Posterior cingulate gyrus (tissue), 11 donors: ENCODE results near the gene TAGLN.
A peak's percentile ranks its signal among the peaks of the same experiment; 100 is the strongest.

Experiments
- DNase-seq, 10 donors: peaks; one replicate each; pipeline versions ENCODE4 v3.0.0 to v3.0.0-alpha.2; 2020 to 2021; ENCODE audit warnings: mixed read lengths in 3 of 10
- intact Hi-C: fragments of 100-400 bp; cut with DNase I; formaldehyde crosslinking; loops from one replicate; pipeline ENCODE4 v1.15.1; 2023

The TAGLN gene

DNA sequence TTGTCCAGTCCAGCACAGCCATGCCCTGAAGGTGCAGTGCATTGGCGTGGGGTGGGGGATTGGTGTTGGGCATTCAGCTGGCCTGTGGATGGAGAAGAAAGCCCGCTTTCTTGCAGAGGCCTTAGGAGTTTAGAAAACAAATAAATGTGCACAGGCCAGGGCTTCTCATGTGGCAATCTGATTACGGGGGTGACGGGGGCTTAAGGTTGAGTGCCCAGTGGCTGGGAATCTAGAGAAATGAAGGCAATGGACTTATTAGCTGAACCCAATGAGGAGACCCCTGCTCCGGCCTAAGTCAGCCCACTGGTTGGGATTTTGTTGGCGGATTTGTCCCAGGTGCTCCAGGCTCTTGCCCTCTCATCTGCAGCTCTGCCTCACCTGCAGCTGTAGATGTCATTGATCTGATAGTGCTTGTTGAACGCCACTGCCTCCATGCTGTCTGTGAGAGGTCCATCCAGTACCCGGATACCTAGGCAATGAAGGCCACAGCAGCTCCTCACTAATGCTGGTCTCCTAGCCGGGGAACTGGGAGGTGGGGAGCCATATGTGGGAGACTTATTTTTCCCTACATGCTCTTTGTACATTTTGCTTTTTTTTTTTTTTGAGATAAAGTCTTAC is 26.5 kb downstream of the TAGLN start:
- intact Hi-C loops: loop anchor here (5.0 kb wide), 1 partner anchor 433 kb away; the partner anchor contains the start of gene APOA5
- DNase-seq: peak in 1 of 10 donors; percentile 54

DNA sequence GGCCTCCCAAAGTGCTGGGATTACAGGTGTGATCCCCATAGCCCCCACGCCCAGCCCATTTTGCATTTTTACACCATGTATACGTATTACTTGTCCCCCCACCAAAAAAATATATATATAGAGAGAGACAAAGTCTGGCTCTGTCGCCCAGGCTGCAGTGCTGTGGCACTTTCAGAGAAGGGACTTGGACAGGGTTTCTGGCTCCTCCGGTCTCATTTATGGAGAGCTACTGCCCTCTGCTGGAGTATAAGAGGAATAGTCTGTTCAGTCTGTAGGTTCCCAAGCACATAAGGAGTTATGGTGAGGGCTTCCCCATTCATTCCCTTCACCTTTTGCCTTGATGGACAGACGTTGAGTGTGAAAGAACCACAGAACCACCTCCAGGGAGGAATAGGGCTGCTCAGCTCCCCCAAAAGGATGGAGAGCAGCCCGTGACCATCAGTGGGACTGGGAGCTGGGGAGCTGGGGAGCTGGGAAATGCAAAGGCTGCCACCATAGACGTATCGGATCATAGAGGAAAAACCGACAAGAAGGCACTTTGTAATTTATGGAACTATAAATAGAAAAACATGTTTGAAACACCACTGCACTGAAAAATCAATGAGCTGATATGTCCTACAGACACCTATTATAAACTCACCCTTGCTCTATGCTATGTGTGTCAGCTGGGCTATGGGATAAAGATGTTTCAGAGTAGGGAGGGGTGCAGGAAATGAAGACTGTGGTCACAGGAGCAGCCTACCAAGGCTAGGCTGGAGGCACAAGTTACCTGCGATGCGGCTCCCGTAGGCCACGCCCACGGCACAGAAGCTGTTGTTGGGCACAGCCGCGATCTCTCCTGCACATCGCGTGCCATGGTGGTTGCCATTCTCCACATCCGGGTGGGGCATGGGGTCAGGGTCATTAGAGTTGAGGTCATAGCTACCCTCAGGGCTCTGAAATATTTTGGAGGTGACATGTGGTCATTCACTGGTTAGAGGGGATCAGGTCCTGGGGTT is 27.5 kb downstream of the TAGLN start:
- DNase-seq: peak in 6 of 10 donors; percentile 31 to 87 (median 43)
- intact Hi-C loops: loop anchor here (5.0 kb wide), 1 partner anchor 434 kb away; the partner anchor contains the start of gene APOA5

DNA sequence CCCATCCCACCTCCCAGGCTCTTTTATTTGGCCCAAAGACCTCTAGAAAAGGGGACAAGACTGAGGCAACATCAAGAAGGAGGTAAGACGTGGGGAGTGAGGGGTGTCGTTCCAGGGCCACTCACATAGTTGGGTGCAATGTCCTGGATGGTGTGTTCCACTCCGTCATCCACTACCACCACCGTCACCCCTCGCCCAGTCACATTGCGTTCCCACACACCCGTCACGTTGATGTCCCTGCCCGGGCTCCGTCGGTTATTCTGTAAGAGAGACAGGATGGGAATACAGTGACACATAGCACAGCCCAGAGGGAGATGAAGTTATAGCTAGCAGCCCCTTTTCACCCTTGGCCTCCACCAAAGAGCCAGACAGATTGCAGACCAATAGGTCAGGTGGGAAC is 28.9 kb downstream of the TAGLN start:
- intact Hi-C loops: loop anchor here (2.0 to 5.0 kb wide), 2 partner anchors 47 to 436 kb away; partner anchors contain the start of gene APOA5
- DNase-seq: peak in 2 of 10 donors; percentile 48 to 65

DNA sequence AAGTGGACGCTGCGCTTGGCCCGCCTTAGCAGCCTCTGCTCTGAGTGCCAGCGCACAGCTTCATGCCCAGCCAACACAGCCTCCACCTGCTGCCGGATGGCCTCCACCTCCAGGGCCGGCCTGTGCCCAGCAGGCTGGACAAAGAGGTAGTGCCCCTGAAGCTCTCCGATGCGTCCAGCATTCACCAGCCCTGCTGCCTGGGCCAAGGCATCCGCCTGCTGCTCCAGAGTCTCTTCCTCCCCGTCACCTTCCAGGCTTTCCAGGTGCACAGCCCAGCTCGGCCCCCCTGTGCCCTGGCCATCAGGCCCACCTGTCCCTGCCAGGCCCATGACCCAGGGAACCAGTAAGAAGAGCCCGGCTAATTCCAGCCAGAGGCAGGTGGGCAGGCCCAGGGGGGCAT is 30.2 kb downstream of the TAGLN start:
- DNase-seq: peak in 1 of 10 donors; percentile 87
- intact Hi-C loops: loop anchor here (2.0 to 5.0 kb wide), 2 partner anchors 49 to 437 kb away; partner anchors contain the start of gene APOA5

DNA sequence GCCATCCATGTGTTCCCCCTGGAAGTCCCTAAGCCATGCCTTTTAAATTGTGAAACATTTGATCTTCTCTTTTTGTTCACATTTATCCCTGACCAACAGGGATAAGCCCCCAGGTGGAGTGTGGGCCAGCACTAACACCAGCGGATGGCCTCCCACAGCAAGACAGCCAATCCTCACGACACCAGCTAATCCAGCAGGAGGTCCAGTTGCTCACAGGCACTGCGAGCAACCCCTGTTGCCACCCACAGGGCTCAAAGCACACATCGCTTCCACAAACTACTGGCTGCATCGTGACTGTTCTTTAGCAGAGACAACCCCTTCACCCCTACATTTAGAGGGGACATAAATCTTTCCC is 30.7 kb downstream of the TAGLN start:
- intact Hi-C loops: loop anchor here (2.0 to 10.0 kb wide), 3 partner anchors 49 to 455 kb away; partner anchors contain the start of genes APOA5 and BUD13

DNA sequence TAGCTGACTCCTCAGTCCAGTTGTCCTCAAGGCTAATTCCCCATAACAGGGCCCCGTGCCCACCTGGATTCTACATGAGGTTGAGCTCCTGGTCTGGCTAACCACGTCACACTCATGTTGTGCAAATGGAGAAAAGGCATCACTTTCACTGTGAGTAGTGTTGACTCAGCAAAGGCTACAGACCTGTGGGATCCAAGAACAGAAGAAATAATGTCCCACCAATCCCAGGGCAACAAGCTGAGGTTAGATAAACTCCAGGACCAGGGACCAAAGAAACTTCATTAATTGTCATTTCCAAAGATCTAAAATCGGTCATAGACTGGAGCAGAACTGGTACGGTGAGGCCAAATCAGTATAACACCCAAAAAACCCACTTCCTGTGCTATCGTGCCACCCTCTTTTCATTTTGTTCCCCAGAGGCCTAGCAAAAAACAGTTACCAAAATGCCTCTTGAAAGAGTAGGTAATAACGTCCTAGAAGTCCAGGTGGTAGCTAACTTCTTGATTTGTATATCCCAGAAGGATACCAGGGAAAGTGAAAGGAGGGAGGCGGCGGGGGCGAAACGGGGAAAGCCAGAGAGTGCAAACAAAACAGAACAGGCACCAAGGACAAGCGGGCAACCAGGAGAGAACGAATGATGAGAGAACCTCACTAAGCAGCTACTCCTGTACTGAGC is 31.3 kb downstream of the TAGLN start:
- DNase-seq: no peak
- intact Hi-C loops: loop anchor here (10.0 kb wide), 1 partner anchor 456 kb away; the partner anchor contains the start of gene BUD13

More for the DNA sequence above, 30.7 kb downstream of the TAGLN start:
- no peak for DNase-seq

DNA sequence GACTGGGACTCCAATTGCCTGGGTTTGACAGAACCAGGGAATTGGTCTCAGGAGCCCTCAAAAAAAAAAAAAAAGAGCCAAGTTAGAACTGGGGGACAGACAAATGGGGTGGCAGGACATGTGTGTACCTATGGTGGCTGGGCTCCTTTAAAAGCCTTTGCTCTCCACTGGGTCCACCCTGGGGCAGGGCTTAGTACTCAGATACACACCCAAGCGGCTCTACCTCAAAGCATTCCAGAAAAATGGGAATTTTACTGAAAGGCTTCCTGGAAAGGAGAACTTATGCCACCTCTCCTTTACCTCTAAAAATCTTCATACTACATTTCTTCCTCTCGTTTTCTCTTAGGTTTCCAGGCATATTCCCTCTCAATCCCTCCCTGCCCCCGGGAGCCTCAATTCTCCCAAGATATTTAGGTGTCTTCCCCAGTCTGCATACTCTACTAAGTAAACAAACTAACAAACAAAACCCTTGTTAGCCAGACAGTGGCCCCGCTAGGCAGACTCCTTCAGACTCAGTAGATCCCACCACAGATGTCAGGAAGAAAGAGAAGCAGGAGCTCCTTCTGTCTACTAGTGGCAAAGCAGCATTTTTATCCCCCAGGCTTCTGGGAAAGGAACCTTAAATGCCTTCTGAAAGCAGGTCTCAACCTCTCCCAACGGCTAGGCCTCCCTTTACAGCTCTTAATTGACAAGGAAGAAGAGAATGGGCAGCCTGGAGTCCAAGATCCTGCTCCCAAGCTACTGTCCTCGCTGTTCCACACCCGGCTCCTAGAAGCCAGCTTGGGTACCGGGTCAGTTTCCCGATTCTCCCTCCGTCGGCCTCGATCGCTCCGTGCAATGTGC is 32.0 kb downstream of the TAGLN start:
- no peak for DNase-seq
- intact Hi-C loops: loop anchor here (10.0 kb wide), 1 partner anchor 456 kb away; the partner anchor contains the start of gene BUD13

DNA sequence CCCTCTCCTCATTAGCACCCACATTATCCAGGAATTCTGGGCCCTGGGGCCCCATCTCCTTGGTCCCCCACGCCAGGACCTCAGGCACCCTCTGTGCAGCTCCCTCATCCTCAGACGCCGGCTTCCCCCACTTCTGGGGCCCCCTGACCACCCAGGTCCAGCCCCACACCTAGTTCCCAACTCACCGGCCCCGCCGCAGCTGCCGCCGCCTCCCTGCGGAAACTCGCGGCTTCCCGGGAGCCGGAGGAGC is 32.6 kb downstream of the TAGLN start, which contains the start of gene PCSK7:
TSS of gene PCSK7 (minus strand) at position 232 of the 250 bp plus-strand sequence. CDS start 2,229 bp downstream, outside the sequence.
- peak in 2 of 10 donors; percentile 95 to 97 for DNase-seq
- intact Hi-C loops: loop anchor here (1.0 to 10.0 kb wide), 2 partner anchors 85 to 457 kb away; partner anchors contain the start of genes BACE1 and BUD13

DNA sequence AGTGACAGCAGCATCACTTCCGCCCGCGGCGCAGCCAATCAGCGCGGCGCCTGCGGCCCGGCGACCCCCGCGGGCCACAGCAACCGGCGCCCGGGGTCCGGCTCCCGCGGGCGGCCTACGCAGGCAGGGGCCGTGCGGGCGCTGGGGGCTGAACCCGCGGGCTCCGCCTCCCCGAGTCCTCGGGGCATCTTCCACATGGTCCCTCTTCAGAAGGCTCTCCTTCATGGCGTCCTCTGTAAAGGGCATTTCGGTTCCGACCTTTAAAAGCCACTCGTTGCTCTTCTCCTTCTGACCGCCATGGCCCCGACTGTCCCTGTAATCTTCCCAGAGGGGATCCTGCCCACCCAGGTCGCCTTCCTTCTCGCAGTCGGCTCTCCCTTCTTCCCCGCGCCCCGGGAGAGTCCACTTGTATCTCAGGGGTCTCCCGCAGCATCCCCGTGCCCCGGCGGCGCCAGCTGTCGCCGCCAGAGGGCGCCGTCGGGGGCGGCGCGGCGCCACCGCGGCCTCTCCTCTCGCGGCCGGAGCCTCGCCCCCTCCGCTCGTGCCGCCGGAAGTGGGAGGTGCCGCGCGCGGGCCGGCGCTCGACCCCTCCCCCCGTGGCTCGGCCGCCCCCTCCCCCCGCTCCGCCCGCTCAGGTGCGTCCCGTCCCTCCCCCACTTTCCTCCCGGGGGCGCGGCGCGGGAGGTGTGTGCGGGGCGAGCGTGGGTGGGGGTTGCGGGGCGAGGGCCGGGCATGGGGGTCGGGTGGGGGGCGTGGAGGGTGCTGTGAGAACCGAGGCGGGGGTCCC is 33.1 kb downstream of the TAGLN start, which contains the start of gene RNF214:
TSS of gene RNF214 (plus strand) at position 580 of the 787 bp plus-strand sequence. CDS start 1,602 bp downstream, outside the sequence.
- DNase-seq: peak; percentile 72 to 98 (median 83)
- intact Hi-C loops: loop anchor here (1.0 to 10.0 kb wide), 2 partner anchors 84 to 457 kb away; partner anchors contain the start of genes BACE1 and BUD13

DNA sequence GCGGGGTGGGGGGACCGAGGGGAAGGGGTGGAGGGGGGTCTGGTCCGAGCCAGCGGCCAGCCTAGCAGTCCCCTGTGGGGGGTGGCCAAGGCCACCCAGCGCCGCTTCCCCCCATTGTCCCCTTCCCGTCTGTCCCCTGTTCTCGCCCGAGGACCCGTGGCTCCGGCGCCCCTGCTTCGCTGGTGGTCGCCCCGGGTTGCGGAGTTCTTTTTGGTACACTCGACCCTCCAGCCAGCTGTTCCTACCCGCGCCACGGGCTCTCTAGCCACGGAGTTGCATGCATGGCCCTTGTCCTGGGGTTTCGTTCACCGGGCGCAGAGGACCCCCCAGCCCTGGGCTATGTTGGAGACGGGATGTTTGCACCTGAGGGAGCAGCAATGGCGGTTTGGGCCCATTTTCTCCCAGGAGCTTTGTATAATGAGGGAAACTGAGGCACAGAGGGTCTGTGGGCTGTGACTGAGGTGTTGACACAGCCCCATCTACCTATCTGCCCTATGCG is 33.8 kb downstream of the TAGLN start:
- intact Hi-C loops: loop anchor here (1.0 to 10.0 kb wide), 2 partner anchors 83 to 458 kb away; partner anchors contain the start of genes BACE1 and BUD13
- DNase-seq: peak in 1 of 10 donors; percentile 76

DNA sequence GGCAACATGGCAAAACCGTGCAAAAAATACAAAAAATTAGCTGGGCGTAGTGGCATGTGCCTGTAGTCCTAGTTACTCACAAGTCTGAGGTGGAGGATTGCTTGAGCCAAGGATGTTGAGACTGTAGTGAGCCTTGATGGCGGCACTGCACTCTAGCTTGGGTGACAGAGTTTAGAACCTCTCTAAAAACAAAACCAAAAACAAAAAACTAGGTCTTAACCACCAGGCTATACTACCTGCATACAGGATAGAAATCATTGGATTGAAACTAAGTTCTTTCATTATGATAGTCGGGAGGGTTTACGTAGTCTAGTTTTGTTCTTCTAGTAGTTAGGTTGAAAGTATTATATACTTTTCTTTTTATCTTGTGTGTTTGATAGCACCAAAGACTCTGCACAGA is 39.1 kb downstream of the TAGLN start:
- intact Hi-C loops: loop anchor here (10.0 kb wide), 1 partner anchor 463 kb away; the partner anchor contains the start of gene BUD13
- no peak for DNase-seq

DNA sequence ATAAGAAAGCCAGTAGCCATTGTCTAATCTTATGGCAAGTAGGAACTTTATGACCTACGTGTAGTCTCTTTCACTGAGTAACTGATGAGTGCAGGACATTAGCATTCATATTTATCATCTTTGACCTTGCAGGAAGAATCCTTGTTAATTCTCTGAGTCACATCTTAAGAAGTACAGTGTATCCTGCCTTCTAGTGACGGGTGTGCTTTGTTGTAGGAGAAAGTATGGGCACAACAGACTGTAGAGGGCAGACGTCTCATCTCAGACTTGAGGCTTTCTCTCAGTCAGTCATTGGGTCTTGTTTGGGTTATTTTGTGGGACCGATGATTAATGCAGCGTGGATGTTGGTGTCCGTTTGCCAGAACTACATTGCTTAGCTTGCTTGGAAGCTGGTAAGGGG is 40.1 kb downstream of the TAGLN start:
- intact Hi-C loops: loop anchor here (10.0 kb wide), 1 partner anchor 464 kb away; the partner anchor contains the start of gene BUD13
- no peak for DNase-seq

DNA sequence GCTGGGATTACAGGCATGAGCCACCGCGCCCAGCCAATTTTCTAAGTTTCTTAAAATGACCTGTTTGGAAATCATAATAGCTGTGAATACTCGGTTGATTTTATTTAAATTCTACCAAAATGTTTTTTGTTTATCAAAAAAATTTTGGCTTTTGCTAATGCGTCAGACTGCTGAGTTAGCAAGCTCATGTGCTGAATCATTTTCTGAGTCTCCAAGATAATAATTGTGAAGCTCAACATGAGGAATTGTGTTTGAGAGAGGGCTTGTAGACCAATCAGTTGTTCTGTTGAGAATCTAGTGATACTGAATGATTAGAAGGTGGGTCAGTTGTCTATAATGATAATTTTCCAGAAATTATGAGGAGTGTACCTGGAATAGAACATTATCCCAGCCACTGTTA is 49.2 kb downstream of the TAGLN start:
- intact Hi-C loops: no loop called here
- no peak for DNase-seq

DNA sequence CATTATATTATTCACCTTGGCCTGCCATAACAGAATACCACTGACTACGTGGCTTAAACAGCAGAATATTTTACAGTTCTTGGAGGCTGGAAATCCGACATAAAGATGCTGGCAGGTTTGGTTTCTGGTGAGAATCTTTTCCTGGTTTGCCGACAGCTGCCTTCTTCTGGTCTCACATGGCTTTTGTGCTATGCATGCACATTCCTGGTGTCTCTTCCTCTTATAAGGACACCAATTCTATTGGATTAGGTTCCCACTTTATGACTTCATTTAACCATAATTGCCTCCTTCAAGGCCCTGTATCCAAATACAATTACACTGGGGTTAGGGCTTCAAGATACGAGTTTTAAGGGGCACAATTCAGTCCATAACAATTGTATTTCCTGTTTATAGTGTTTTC is 50.4 kb downstream of the TAGLN start:
- intact Hi-C loops: no loop called here
- no peak for DNase-seq

DNA sequence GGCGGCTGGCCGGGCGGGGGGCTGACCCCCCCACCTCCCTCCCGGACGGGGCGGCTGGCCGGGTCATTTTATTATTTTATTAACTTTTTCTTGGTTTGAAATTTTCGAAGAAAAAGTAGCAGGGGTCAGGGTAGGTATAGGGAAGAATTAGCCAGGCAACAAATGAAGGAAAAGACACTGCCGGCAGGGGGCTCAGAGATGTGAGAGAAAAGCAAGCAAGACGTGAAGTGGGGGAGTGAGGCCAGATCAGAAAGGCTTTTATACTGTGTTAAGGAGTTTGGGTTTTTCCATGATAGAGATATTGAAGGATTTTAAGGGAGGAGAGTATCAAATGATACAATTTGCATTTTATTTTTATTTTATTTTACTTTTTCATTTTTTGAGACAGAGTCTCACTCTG is 52.3 kb downstream of the TAGLN start:
- DNase-seq: no peak
- intact Hi-C loops: no loop called here

DNA sequence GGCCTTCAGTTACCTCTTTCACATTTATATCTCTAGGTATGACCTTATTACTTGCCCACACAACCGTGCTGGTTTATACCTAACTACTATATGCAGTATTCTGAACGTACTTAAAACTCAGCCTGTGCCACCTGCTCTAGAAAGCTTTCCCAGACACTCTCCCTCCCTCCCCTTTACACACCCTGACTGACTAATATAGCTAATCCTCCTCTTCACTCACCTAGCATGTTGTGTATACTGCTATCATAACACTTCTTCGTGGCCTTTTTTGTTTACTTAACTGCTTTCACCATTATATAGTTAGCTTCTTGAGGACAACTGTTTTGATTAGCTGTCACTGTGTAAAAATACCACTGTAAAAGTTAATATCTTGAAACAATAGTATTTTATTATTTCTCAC is 56.8 kb downstream of the TAGLN start:
- no peak for DNase-seq
- intact Hi-C loops: no loop called here

DNA sequence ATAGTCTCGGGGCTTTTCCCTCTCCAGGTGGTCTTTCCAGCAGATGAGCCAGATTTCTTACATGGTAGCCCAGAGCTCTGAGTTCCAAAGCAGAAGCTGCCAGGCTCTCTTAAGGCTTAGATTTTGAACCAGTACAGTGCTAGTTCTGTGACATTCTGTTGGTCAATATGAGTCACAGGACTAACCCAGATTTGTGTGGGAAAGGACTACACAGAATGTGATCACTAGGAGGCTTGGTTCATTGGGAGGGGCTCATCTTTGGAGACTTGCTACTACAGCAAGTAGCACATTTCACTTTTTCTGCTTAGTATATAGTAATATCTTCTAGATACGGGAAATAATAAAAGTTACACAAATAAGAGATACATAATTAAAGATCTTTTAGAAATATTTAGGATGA is 57.4 kb downstream of the TAGLN start:
- intact Hi-C loops: no loop called here
- DNase-seq: no peak
